Ascending aorta (tissue), 2 donors: ENCODE measurements around the gene MALRD1. TPM values are rescaled to one million over a fixed set of nuclear protein-coding genes. Genes with fewer than 3 reads are reported as not detected.

Source experiments
- DNase-seq, 2 donors: peaks; one replicate each; pipeline ENCODE4 v3.0.0-alpha.2; 2019; ENCODE audit warnings: low spot score in 2 of 2
- H3K27ac ChIP-seq, 2 donors: fragments of 200-600 bp; sonication (generic); one replicate each; pipeline ENCODE4 v1.5.1; 2016 to 2017; ENCODE audit warnings: mild to moderate bottlenecking in 1 of 2
- H3K27me3 ChIP-seq: fragments of 200-600 bp; sonication (generic); one replicate; pipeline ENCODE4 v1.5.1; 2017
- H3K36me3 ChIP-seq, 2 donors: fragments of 200-600 bp; sonication (generic); one replicate each; pipeline ENCODE4 v1.5.1; 2016
- H3K4me1 ChIP-seq, 2 donors: fragments of 200-600 bp; sonication (generic); one replicate each; pipeline ENCODE4 v1.5.1; 2016 to 2017; ENCODE audit warnings: mild to moderate bottlenecking in 1 of 2
- H3K4me3 ChIP-seq, 2 donors: fragments of 200-600 bp; sonication (generic); one replicate each; pipeline ENCODE4 v1.5.1; 2016 to 2017; ENCODE audit warnings: mild to moderate bottlenecking in 1 of 2
- H3K9me3 ChIP-seq, 2 donors: fragments of 200-600 bp; sonication (generic); one replicate each; pipeline ENCODE4 v1.5.1; 2016
- intact Hi-C: fragments of 100-400 bp; cut with DNase I; formaldehyde crosslinking; loops from one replicate; pipeline ENCODE4 v1.15.1; 2023
- total RNA-seq: library from RNA; depleted of rRNA; stranded (reverse); fragments of >200 nt; gene quantifications from one replicate; pipeline ENCODE4 v1.1.0, GENCODE V29; 2016
- TF ChIP-seq, protein P1 (sequence below), 3 experiments: fragments of 200-600 bp in 2 of 3; fragments of 450-650 bp in 1 of 3; sonication (generic) in 2 of 3; IDR thresholded peaks; one replicate each; pipeline ENCODE4 v1.5.1; 2016 to 2019; ENCODE audit warnings: antibody characterized with exemption in 3 of 3, mild to moderate bottlenecking in 1 of 3, moderate library complexity in 1 of 3

The MALRD1 gene
- total RNA-seq, 1 donor from 2014 or later: not detected

DNA sequence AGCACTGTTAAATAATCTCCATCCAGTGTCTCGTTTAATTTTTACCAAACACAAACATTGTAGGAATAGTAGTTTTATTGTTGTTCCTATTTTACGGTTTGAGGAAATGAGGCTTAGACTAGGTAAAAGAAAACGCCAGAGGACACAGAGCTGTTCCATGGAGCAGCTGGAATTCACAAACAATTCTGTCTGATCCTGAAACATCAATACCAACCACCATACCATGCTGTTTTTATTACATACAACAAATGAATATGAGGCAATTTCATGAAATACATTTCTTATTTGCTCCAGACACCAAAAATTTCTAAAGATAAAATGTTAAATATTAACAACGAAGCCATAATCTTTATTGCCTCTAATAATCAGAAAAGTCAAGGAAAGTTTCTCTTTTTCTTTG lies 9.4 kb downstream of the MALRD1 start:
- Histone ChIP-seq H3K9me3 (no peaks in the 10 kb centered on the region), H3K27me3 (no peaks in the 10 kb centered on the region), H3K4me1 (no peaks in the 10 kb centered on the region), H3K27ac (no peak overlapping the region), H3K4me3 (no peak overlapping the region), H3K36me3 (no peaks in the 10 kb centered on the region)
- intact Hi-C loops: no loop called here
- TF ChIP-seq, protein P1, sequence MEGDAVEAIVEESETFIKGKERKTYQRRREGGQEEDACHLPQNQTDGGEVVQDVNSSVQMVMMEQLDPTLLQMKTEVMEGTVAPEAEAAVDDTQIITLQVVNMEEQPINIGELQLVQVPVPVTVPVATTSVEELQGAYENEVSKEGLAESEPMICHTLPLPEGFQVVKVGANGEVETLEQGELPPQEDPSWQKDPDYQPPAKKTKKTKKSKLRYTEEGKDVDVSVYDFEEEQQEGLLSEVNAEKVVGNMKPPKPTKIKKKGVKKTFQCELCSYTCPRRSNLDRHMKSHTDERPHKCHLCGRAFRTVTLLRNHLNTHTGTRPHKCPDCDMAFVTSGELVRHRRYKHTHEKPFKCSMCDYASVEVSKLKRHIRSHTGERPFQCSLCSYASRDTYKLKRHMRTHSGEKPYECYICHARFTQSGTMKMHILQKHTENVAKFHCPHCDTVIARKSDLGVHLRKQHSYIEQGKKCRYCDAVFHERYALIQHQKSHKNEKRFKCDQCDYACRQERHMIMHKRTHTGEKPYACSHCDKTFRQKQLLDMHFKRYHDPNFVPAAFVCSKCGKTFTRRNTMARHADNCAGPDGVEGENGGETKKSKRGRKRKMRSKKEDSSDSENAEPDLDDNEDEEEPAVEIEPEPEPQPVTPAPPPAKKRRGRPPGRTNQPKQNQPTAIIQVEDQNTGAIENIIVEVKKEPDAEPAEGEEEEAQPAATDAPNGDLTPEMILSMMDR (IDR thresholded peaks at IDR 0.05): no peak
- DNase-seq: no peak

GRCh38 chr10:19063986-19064385 lies 15.4 kb downstream of the MALRD1 start:
- Histone ChIP-seq H3K4me1 (no peaks in the 10 kb centered on the region), H3K27ac (no peak overlapping the region), H3K36me3 (no peaks in the 10 kb centered on the region), H3K4me3 (no peak overlapping the region), H3K27me3 (no peaks in the 10 kb centered on the region), H3K9me3 (no peaks in the 10 kb centered on the region)
- DNase-seq: no peak
- TF ChIP-seq, protein P1 (IDR thresholded peaks at IDR 0.05): no peak
- intact Hi-C loops: no loop called here

DNA sequence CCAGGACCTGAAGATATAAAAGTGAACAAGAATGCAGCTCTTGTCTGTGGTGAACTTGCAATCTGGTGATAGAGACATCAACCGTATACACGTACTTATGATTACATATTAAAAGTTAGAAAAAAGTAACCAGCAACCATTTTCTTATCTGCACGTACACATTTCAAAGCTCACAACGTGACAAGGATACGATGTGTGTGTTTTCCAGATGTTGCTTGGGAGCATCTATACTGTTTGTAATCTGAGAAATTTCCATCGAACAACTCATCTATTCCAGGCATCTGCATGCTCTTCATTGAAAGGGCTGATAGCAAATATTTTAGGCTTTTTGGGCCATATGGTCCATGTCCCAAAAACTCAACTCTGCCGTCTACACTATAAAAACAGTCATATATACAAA lies 23.3 kb downstream of the MALRD1 start:
- TF ChIP-seq, protein P1 (IDR thresholded peaks at IDR 0.05): no peak
- H3K9me3 ChIP-seq: no peaks in the 10 kb centered on the region
- no peak overlapping the region for H3K4me3 ChIP-seq
- H3K27me3 ChIP-seq: no peaks in the 10 kb centered on the region
- no peaks in the 10 kb centered on the region for H3K36me3 ChIP-seq
- intact Hi-C loops: no loop called here
- no peaks in the 10 kb centered on the region for H3K4me1 ChIP-seq
- DNase-seq: no peak
- H3K27ac ChIP-seq: no peak overlapping the region

DNA sequence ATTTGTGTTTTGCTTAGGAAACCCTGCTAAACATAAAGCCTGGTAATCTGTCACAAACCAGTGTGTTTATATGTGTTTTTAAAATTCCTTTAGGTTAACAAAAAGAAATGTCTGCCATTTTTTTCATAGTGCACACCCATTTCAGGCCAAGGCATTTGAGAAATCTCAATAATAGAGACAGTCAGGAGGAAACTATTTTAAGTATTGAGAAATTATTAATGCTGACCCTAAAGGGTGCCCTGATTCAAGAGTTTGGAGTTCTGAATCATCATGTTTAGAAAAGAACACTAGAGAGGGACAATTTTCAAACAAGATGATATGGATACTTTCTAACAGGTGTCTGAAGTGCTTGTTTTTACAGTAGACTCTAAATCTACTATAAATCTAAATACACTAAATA lies 28.7 kb downstream of the MALRD1 start:
- intact Hi-C loops: no loop called here
- H3K4me1 ChIP-seq: no peaks in the 10 kb centered on the region
- H3K4me3 ChIP-seq: no peak overlapping the region
- H3K27ac ChIP-seq: no peak overlapping the region
- H3K36me3 ChIP-seq: no peaks in the 10 kb centered on the region
- H3K9me3 ChIP-seq: no peaks in the 10 kb centered on the region
- H3K27me3 ChIP-seq: no peaks in the 10 kb centered on the region
- DNase-seq: no peak
- TF ChIP-seq, protein P1 (IDR thresholded peaks at IDR 0.05): no peak

- H3K27me3 ChIP-seq: no peaks in the 10 kb centered on the region
- TF ChIP-seq, protein P1 (IDR thresholded peaks at IDR 0.05): no peak
- H3K4me1 ChIP-seq: no peaks in the 10 kb centered on the region
- no peak for DNase-seq
- H3K27ac ChIP-seq: no peak overlapping the region
- H3K9me3 ChIP-seq: no peaks in the 10 kb centered on the region
- no peak overlapping the region for H3K4me3 ChIP-seq
- no peaks in the 10 kb centered on the region for H3K36me3 ChIP-seq
- intact Hi-C loops: no loop called here
Observed at GRCh38 chr10:19096501-19097073, 48.0 kb downstream of the MALRD1 start.

GRCh38 chr10:19097151-19097550 lies 48.5 kb downstream of the MALRD1 start:
- no peak overlapping the region for H3K27ac ChIP-seq
- H3K4me3 ChIP-seq: no peak overlapping the region
- intact Hi-C loops: no loop called here
- no peaks in the 10 kb centered on the region for H3K36me3 ChIP-seq
- no peaks in the 10 kb centered on the region for H3K9me3 ChIP-seq
- no peak for DNase-seq
- TF ChIP-seq, protein P1 (IDR thresholded peaks at IDR 0.05): no peak
- no peaks in the 10 kb centered on the region for H3K4me1 ChIP-seq
- no peaks in the 10 kb centered on the region for H3K27me3 ChIP-seq
